ENCODE data around the gene GUCY1B1. TPM values are rescaled to one million over a fixed set of nuclear protein-coding genes. Genes with fewer than 3 reads are reported as not detected.

GUCY1B1 gene
- total and polyA plus RNA-seq, 9 of the 15 experiments (the other 6 are each of a cell fraction or from before 2014, with no cell fraction given): not detected

GRCh38 chr4:155773196-155773800 lies 14.5 kb downstream of the GUCY1B1 start (continued):
- no peak for TF ChIP-seq E2F5 (CRISPR knock-in tag; IDR thresholded peaks at IDR 0.05)
- TF ChIP-seq NCOA4 (IDR thresholded peaks at IDR 0.05; ENCODE audit: partially characterized antibody): no peak
- no peak for TF ChIP-seq ZFP1 (CRISPR knock-in tag; IDR thresholded peaks at IDR 0.05)
- no peak for TF ChIP-seq GTF3C2 (IDR thresholded peaks at IDR 0.05; ENCODE audit: borderline replicate concordance, extremely low read depth, insufficient read length)

- Histone ChIP-seq H3K36me3 (ENCODE audit: control insufficient read depth, insufficient read depth, low read length) (no peaks in the 10 kb centered on the region), H3K27ac (ENCODE audit: extremely low read depth, low read depth, low read length) (no peak overlapping the region), H3K9ac (ENCODE audit: insufficient read depth in 1 of 2, low read depth in 2 of 2, low read length in 2 of 2) (no peak overlapping the region), H3K4me1 (replicated peaks in 1 of 2; ENCODE audit: control insufficient read depth in 2 of 2, insufficient read depth in 2 of 2, low read length in 2 of 2) (no peaks in the 10 kb centered on the region), H3K9me3 (replicated peaks; ENCODE audit: control insufficient read depth, insufficient read depth, low read depth, low read length) (no peaks in the 10 kb centered on the region), H3K79me2 (ENCODE audit: control insufficient read depth, insufficient read depth, low read length) (no peaks in the 10 kb centered on the region), H4K20me1 (replicated peaks; ENCODE audit: control insufficient read depth, insufficient read depth, low read length) (no peaks in the 10 kb centered on the region), H3K4me2 (ENCODE audit: insufficient read depth, low read length) (no peak overlapping the region), H3K4me3 (no peak overlapping the region), H3K27me3 (ENCODE audit: control insufficient read depth in 2 of 2, insufficient read depth in 2 of 2, low read length in 2 of 2) (no peaks in the 10 kb centered on the region), H3K9me1 (ENCODE audit: control insufficient read depth, insufficient read depth, low read length) (no peaks in the 10 kb centered on the region), H2AFZ (ENCODE audit: low read depth, low read length) (no peak overlapping the region)
- no TSS peak for BruUV-seq (replicated peaks)
- ChIA-PET CTCF (ENCODE audit: low intra/inter-chr PET ratio) (no interaction called here), POLR2A (no interaction called here)
- in situ Hi-C loops (cut with MboI) (no loop called here), intact Hi-C loops (cut with micrococcal nuclease) (no loop called here)
- WGBS (ENCODE audit: insufficient coverage, low coverage, missing lambda C conversion rate): 0% methylated on average over 4 of the region's 4 CpGs
- DNase-seq (ENCODE audit: extremely low read depth in 1 of 4, low spot score in 3 of 4) (no peak), FAIRE-seq (no peak), ATAC-seq (no peak)
- no peak for TF ChIP-seq ZBTB17 (CRISPR knock-in tag; IDR thresholded peaks at IDR 0.05)
- TF ChIP-seq ATF7 (IDR thresholded peaks at IDR 0.05): no peak
- no peak for TF ChIP-seq RBFOX2 (IDR thresholded peaks at IDR 0.05; ENCODE audit: low read depth, low read length)
- TF ChIP-seq E2F8 (IDR thresholded peaks at IDR 0.05; ENCODE audit: low read depth, partially characterized antibody): no peak
Observed at GRCh38 chr4:155774033-155774432, 15.2 kb downstream of the GUCY1B1 start.
